Measurements from ENCODE around the gene GPR78.

Gene GPR78

GRCh38 chr4:8592366-8593263 is 12.4 kb downstream of the GPR78 start, which contains the start of gene CPZ:
Gene CPZ (plus strand): TSS chr4:8592765. CDS start chr4:8592834, 69 bp downstream.
- Mint-ChIP-seq H3K27me3 (peaks cover 47% of the 10 kb centered on the region), H3K36me3 (ENCODE audit: low read depth) (no peaks in the 10 kb centered on the region), H3K4me1 (ENCODE audit: low read depth) (no peaks in the 10 kb centered on the region), H3K9me3 (no peaks in the 10 kb centered on the region), H3K4me3 (no peak within 1 kb of the TSS), H3K27ac (no peak within 1 kb of the TSS)
- no peak for DNase-seq

DNA sequence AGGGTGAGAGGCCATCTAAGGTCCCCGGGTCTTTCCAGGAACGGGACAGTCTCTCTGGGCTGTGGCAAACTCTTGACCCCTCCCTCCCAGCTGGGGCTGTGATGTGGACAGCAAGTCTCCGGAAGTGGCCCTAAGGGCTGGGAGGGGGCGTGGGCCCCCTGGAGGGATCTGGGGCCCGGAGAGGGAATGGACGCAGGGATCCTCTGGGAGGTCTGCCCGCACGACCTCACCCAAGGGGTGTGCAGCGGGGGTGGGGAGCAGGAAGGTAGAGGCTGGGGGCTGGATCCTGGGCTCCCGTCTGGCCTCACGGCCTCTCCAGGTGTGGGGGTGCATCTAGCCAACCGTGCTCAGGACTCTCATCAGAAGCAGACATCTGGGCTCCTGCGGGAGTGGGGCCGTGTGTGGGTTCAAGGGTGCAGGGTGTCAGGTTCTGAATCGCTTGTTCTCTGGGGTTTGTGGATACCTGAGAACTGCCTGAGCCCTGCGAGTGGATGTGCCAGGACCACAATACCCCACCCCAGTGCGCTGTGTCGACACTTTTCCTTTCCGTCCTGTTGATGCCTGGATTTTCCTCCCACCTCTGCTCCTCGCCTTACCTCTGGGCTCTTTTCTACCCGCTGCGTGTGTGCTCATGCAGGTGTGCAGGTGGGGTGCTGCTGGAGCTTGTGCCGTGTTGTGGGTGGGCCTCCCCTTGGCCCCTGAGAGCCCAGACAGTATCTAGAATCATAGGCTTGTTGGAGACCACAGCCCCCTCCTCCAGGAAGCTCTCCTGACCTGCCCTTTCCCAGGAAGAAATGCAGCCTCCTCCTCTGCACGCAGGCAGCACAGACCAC is 13.3 kb downstream of the GPR78 start:
- Mint-ChIP-seq H3K4me1 (ENCODE audit: low read depth) (no peaks in the 10 kb centered on the region), H3K36me3 (ENCODE audit: low read depth) (no peaks in the 10 kb centered on the region), H3K9me3 (no peaks in the 10 kb centered on the region), H3K4me3 (no peak overlapping the region), H3K27me3 (peaks cover 47% of the 10 kb centered on the region), H3K27ac (no peak overlapping the region)
- DNase-seq, result no peak

- peaks cover 50% of the 10 kb centered on the region for H3K27me3 Mint-ChIP-seq
- H3K9me3 Mint-ChIP-seq, result no peaks in the 10 kb centered on the region
- no peaks in the 10 kb centered on the region for H3K4me1 Mint-ChIP-seq (ENCODE audit: low read depth)
- no peaks in the 10 kb centered on the region for H3K36me3 Mint-ChIP-seq (ENCODE audit: low read depth)
- H3K4me3 Mint-ChIP-seq, result no peak overlapping the region
- DNase-seq, result no peak
- H3K27ac Mint-ChIP-seq, result no peak overlapping the region
Measured at GRCh38 chr4:8594097-8595038, 14.2 kb downstream of the GPR78 start.

DNA sequence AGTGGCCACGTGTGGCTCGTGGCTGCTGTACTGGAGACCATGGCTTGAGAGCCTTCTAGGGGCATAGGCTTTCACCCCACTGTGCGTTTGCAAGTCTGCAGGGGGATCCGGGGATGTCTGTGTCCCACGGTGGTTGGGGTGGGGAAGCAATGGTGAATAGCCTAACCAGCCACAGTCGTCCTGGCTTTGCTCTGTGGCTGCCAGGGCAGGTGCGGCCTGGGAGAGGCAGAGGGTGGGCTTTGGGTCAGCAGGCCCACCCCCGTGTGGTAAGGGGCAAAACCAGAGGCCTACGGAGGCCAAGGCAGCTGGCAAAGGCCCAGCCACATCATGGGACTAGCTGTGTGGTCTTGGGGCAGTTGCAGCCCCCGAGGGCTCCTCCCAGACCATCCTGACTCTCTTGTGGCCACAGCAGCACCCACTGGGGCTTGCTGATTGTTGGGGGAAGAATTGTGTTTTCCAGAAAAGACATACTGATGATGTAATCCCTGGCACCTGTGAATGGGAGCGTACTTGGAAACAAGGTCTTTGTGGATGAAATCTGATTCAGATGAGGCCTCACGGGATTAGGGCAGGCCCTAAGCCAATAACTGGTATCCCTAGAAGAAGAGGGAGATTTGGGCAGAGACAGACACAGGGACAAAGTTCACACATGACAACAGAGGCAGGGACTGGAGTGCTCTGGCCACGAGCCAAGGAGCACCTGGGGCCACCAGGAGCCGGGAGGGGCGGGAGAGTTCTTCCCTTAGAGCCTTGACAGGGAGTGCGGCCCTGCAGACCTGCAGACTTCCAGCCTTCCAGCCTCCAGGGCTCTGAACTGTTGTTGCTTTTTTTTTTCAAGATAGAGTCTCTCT is 15.3 kb downstream of the GPR78 start:
- no peaks in the 10 kb centered on the region for H3K9me3 Mint-ChIP-seq
- no peak overlapping the region for H3K27ac Mint-ChIP-seq
- H3K27me3 Mint-ChIP-seq, result peaks cover 45% of the 10 kb centered on the region
- H3K4me3 Mint-ChIP-seq, result no peak overlapping the region
- DNase-seq, result no peak
- no peaks in the 10 kb centered on the region for H3K4me1 Mint-ChIP-seq (ENCODE audit: low read depth)
- H3K36me3 Mint-ChIP-seq (ENCODE audit: low read depth), result no peaks in the 10 kb centered on the region

GRCh38 chr4:8596891-8597290 is 16.7 kb downstream of the GPR78 start:
- Mint-ChIP-seq H3K9me3 (no peaks in the 10 kb centered on the region), H3K27ac (no peak overlapping the region), H3K4me3 (no peak overlapping the region), H3K4me1 (ENCODE audit: low read depth) (no peaks in the 10 kb centered on the region), H3K27me3 (peaks cover 31% of the 10 kb centered on the region), H3K36me3 (ENCODE audit: low read depth) (no peaks in the 10 kb centered on the region)
- no peak for DNase-seq

DNA sequence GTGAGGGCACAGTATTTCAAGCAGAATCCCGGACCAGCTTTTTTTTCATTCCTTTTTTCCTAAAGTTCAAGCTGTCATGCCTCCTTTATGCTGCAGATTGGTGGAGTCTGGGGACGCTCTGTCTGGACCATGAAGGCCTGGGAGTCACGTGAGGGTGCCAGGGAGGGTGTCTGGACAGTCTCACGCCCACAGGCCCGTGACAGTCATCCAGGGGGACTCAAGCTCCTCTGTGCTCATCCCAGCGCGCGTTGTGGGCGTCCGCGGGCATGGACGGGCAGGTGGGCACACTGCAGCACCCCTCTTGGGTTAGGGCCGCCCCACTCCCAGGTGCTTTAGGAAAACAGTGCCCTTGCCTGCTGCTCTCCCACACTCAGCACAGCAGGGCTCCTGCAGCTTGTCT is 17.1 kb downstream of the GPR78 start:
- no peak for DNase-seq
- Mint-ChIP-seq H3K4me3 (no peak overlapping the region), H3K9me3 (no peaks in the 10 kb centered on the region), H3K4me1 (ENCODE audit: low read depth) (no peaks in the 10 kb centered on the region), H3K36me3 (ENCODE audit: low read depth) (no peaks in the 10 kb centered on the region), H3K27me3 (peaks cover 26% of the 10 kb centered on the region), H3K27ac (no peak overlapping the region)

GRCh38 chr4:8597791-8598190 is 17.6 kb downstream of the GPR78 start:
- Mint-ChIP-seq H3K4me1 (ENCODE audit: low read depth) (no peaks in the 10 kb centered on the region), H3K4me3 (no peak overlapping the region), H3K9me3 (no peaks in the 10 kb centered on the region), H3K27me3 (peaks cover 26% of the 10 kb centered on the region), H3K27ac (no peak overlapping the region), H3K36me3 (ENCODE audit: low read depth) (no peaks in the 10 kb centered on the region)
- DNase-seq, result no peak

GRCh38 chr4:8598391-8599090 is 18.3 kb downstream of the GPR78 start:
- Mint-ChIP-seq H3K27me3 (peaks cover 19% of the 10 kb centered on the region), H3K9me3 (no peaks in the 10 kb centered on the region), H3K4me1 (ENCODE audit: low read depth) (no peaks in the 10 kb centered on the region), H3K36me3 (ENCODE audit: low read depth) (no peaks in the 10 kb centered on the region), H3K4me3 (no peak overlapping the region), H3K27ac (no peak overlapping the region)
- no peak for DNase-seq

DNA sequence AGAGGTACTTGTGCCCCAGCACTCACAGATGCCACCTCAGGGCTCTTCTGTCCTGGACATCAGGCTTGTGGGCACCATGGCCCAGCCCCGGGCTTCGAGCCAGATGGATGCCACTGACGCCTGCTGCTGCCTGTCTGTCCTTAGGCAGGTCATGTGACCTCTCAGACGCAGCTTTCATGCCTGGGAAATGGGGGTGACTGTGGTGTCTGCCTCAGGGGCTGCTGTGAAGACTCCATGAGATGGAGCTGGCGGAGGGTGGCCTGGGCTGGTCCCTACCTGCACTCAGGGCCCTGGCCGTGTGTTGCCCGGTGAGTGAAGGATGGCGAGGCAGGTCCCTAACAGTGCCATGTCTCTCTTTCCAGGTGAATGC is 18.9 kb downstream of the GPR78 start:
- H3K36me3 Mint-ChIP-seq (ENCODE audit: low read depth), result no peaks in the 10 kb centered on the region
- peaks cover 13% of the 10 kb centered on the region for H3K27me3 Mint-ChIP-seq
- H3K9me3 Mint-ChIP-seq, result no peaks in the 10 kb centered on the region
- no peak overlapping the region for H3K27ac Mint-ChIP-seq
- no peak for DNase-seq
- no peaks in the 10 kb centered on the region for H3K4me1 Mint-ChIP-seq (ENCODE audit: low read depth)
- H3K4me3 Mint-ChIP-seq, result no peak overlapping the region

DNA sequence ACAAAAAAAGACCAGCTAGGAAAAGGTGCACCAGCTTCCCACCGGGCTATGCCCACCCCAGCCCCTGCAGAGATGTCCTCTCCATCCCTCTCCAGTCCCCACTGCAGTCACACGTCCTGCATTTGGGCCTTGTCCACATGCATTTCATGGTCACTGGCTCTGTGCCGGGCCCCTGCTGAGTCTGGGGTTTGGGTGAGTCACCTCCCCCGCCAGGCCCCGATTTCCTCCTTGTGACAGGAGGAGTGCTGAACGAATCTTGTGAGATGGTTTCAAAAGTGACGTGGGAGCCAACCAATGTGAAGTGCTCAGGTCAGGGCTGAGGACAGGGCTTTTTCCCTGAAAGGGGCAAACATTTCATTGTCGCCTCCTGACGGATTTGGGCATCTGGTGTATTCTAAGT is 19.5 kb downstream of the GPR78 start:
- Mint-ChIP-seq H3K9me3 (no peaks in the 10 kb centered on the region), H3K27me3 (peaks cover 8% of the 10 kb centered on the region), H3K4me1 (ENCODE audit: low read depth) (no peaks in the 10 kb centered on the region), H3K4me3 (no peak overlapping the region), H3K36me3 (ENCODE audit: low read depth) (no peaks in the 10 kb centered on the region), H3K27ac (no peak overlapping the region)
- DNase-seq, result no peak

- no peaks in the 10 kb centered on the region for H3K4me1 Mint-ChIP-seq (ENCODE audit: low read depth)
- H3K36me3 Mint-ChIP-seq (ENCODE audit: low read depth), result no peaks in the 10 kb centered on the region
- no peak overlapping the region for H3K4me3 Mint-ChIP-seq
- DNase-seq, result no peak
- H3K27me3 Mint-ChIP-seq, result peaks cover 5% of the 10 kb centered on the region
- no peak overlapping the region for H3K27ac Mint-ChIP-seq
- no peaks in the 10 kb centered on the region for H3K9me3 Mint-ChIP-seq
Measured at GRCh38 chr4:8600266-8600665, 20.1 kb downstream of the GPR78 start.

DNA sequence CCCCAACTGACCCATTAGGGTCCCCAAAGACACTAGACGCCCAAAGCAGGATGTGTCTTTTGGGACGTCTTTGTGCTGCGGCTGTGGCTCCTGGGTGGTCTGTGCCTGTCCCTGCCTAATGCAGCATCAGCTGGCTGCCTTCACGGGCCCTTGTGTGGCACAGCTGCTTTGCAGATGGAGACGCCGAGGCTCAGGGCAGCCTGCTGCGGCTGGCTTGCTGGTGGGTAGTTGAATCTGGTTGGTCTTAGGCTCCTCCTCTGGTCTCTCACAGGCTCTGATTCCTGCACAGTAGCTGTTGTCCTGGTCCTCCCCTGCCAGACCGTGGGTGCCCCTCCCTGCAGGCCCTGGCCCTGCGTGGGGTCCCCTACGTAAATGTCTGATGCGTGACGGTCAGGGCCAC is 20.5 kb downstream of the GPR78 start:
- no peaks in the 10 kb centered on the region for H3K36me3 Mint-ChIP-seq (ENCODE audit: low read depth)
- H3K4me1 Mint-ChIP-seq (ENCODE audit: low read depth), result no peaks in the 10 kb centered on the region
- no peak for DNase-seq
- peaks cover 4% of the 10 kb centered on the region for H3K27me3 Mint-ChIP-seq
- H3K4me3 Mint-ChIP-seq, result no peak overlapping the region
- H3K27ac Mint-ChIP-seq, result no peak overlapping the region
- H3K9me3 Mint-ChIP-seq, result no peaks in the 10 kb centered on the region

DNA sequence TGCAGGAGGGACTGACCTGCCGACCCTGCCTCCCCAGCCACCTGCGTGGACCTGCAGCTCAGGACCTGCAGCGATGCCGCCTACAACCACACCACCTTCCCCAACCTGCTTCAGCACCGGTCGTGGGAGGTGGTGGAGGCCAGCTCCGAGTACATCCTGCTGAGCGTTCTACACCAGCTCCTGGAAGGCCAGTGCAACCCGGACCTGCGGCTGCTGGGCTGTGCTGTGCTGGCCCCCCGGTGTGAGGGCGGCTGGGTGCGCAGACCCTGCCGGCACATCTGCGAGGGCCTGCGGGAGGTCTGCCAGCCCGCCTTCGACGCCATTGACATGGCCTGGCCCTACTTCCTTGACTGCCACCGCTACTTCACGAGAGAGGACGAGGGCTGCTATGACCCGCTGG is 20.9 kb downstream of the GPR78 start:
- no peak for DNase-seq
- Mint-ChIP-seq H3K4me1 (ENCODE audit: low read depth) (no peaks in the 10 kb centered on the region), H3K36me3 (ENCODE audit: low read depth) (no peaks in the 10 kb centered on the region), H3K9me3 (no peaks in the 10 kb centered on the region), H3K27me3 (peaks cover 4% of the 10 kb centered on the region), H3K27ac (no peak overlapping the region), H3K4me3 (no peak overlapping the region)

Data from activated T-cell treated with anti-CD3 and anti-CD28 coated beads, Interleukin-2, amount 50 U/mL, for 24 hours (primary cell).